Cardiac fibroblast (primary cell): ENCODE data around the gene PPP2R2C.

Experiments used
- DNase-seq, 2 donors: peaks; one replicate each; pipeline versions ENCODE4 v3.0.0 to v3.0.0-alpha.2; 2010; ENCODE audit warnings: low read depth in 2 of 2
- H3K4me3 ChIP-seq, 2 donors: replicated peaks in 1 of 2; 1 replicate in 1 of 2; 2 replicates in 1 of 2; pipeline ENCODE4 v1.5.1; 2011; ENCODE audit warnings: low read depth in 2 of 2, low read length in 2 of 2, mild to moderate bottlenecking in 2 of 2, moderate library complexity in 1 of 2
- CTCF ChIP-seq: IDR thresholded peaks from one replicate; pipeline ENCODE4 v1.5.1; 2011; ENCODE audit warnings: low read depth, mild to moderate bottlenecking, low read length, inconsistent platforms

Gene PPP2R2C

GRCh38 chr4:6417516-6418050 is 54.8 kb downstream of the PPP2R2C start:
- no peak for DNase-seq
- no peak for TF ChIP-seq CTCF
- no peak overlapping the region for H3K4me3 ChIP-seq

- no peak for TF ChIP-seq CTCF
- no peak overlapping the region for H3K4me3 ChIP-seq
- DNase-seq, result no peak
These were observed 55.7 kb downstream of the PPP2R2C start for GRCh38 chr4:6416518-6417286.

DNA sequence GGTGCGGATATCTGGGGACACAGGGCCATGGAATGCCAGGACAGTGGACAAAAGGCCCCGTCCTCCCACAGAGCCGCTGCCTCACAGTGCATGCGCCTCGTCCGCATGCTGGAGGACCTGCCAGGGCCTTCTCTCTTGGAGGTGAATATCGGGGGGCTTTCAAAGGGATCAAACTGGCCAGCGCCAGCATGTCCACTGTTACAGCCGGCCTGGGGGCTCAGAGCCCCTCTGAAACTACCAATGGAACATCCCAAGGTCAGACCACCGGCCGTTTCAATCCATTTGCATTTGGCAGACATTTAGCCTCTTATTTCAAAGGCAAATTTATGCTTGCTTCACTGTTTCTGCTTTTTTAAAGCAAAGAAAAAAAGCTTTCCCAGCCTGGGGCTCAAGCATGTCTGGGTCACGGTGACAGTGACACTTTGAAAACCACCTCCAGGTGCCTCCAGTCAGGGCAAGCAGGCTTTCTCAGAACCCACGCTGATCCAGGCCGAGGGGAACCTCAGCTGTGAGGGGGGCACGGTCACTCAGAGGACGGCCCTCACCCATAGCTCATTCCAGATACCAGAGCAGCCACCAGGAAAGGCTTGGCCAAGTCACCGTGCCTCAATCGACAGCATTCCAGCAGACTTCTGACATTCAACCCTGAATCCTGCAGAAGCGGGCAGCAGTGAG is 57.2 kb downstream of the PPP2R2C start:
- no peak for DNase-seq
- TF ChIP-seq CTCF, result no peak
- H3K4me3 ChIP-seq, result no peak overlapping the region

- no peak for DNase-seq
- H3K4me3 ChIP-seq, result no peak overlapping the region
- no peak for TF ChIP-seq CTCF
These were observed 57.8 kb downstream of the PPP2R2C start for GRCh38 chr4:6414578-6414977.

- no peak for TF ChIP-seq CTCF
- no peak overlapping the region for H3K4me3 ChIP-seq
- DNase-seq, result no peak
These were observed 61.8 kb downstream of the PPP2R2C start for GRCh38 chr4:6410664-6411063.

DNA sequence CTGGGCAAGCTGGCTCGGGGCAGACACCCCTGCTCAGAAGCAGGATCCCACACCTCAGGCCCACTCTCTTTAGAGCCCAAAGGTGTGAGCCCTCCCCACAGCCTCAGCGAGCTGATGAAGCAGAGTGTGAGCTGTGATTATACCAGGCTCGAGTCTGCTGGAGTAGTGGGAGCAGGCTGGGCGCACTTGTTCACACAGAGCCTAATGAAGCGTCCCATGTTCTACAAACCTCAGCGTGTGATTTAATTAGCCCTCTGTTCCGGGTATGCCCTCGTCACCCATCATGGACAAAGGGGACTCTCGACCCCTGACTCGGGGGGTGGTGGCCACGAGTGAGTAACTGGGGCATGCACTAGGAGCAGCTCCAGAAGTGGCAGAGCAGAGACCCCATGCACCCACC is 62.3 kb downstream of the PPP2R2C start:
- TF ChIP-seq CTCF, result no peak

More for the DNA sequence above, 62.3 kb downstream of the PPP2R2C start:
- no peak overlapping the region for H3K4me3 ChIP-seq
- DNase-seq, result no peak
